OCI-LY1 (cell line): ENCODE measurements around the gene NOTUM.

Source experiments
- CTCF ChIP-seq: fragments of 200-600 bp; sonication (generic), shearing (Covaris generic); IDR thresholded peaks from 2 replicates; pipeline ENCODE4 v1.5.1; 2017; ENCODE audit warnings: mild to moderate bottlenecking, antibody characterized with exemption, low read length, moderate library complexity, mixed read lengths
- EZH2 ChIP-seq: fragments of 200-600 bp; sonication (generic), shearing (Covaris generic); IDR thresholded peaks from 2 replicates; pipeline ENCODE4 v1.8.0; 2017; ENCODE audit warnings: borderline replicate concordance, mixed run types, mild to moderate bottlenecking, antibody characterized with exemption, low read length, moderate library complexity, mixed read lengths

DNA sequence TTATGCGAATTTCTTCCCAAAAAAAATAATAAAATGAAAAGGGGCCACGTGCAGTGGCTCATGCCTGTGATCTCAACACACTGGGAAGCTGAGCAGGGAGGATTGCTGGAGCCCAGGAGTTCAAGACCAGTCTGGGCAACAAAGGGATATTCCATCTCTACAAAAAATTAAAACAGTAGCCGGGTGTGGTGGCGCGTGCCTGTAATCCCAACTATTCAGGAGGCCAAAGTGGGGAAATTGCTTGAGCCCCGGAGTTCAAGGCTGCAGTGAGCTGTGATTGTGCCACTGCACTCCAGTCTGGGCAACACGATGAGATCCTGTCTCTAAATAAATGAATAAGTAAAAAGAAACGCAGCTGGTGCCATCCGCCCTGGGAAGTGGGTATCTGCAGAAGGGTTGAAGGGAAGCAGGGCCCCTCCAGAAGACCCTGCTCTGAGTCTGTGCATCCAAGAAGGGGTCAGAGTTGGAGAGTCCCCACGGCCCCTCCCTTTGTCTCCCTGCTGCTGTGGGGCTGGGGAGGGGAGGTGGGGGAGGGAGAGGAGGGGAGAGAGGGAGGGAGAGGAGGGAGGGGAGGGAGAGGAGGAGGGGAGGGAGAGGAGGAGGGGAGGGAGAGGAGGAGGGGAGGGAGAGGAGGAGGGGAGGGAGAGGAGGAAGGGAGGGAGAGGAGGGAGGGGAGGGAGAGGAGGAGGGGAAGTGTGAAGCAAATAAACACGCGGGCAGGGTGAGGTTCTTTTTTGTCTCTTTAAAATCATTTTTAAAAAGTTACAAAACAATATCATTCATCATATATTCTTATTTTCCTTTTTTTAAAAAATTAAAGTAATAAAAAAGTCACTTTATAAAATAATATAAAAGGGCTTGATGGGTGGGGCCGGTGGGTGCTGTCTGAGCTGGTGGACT, 9.0 kb downstream of the NOTUM start:
- TF ChIP-seq CTCF = no peak
- TF ChIP-seq EZH2 = no peak
